ENCODE results near the gene SLC4A2. TPM values are rescaled to one million over a fixed set of nuclear protein-coding genes. Genes with fewer than 3 reads are reported as not detected.

The SLC4A2 gene
- total RNA-seq, 1 donor from 2014 or later = 371 TPM

DNA sequence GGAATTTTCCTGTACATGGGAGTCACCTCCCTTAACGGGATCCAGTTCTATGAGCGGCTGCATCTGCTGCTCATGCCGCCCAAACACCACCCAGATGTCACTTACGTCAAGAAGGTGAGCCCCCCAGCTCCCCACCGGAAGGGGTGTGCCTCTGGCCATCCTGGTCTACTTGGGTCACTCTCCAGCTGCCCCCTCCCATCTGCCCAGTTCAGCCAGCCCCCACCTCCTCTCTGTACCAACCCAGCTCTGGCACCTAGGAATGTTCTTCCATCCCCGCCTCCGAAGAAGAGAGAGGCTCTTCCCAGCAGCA is 16.2 kb downstream of the SLC4A2 start:
- H3K4me1 Mint-ChIP-seq (ENCODE audit: low read depth) = peaks cover 28% of the 10 kb centered on the region
- H3K4me3 Mint-ChIP-seq (ENCODE audit: unreplicated experiment) = no peak overlapping the region
- no peaks in the 10 kb centered on the region for H3K9me3 Mint-ChIP-seq (ENCODE audit: low read depth)
- no peak for DNase-seq (ENCODE audit: low spot score)
- peak overlapping the region; percentile 45 for H3K27ac Mint-ChIP-seq (ENCODE audit: unreplicated experiment)
- peaks cover 18% of the 10 kb centered on the region for H3K36me3 Mint-ChIP-seq (ENCODE audit: low read depth)
- no peak for TF ChIP-seq CTCF (IDR thresholded peaks at IDR 0.05)
- H3K27me3 Mint-ChIP-seq (ENCODE audit: low read depth) = no peaks in the 10 kb centered on the region

- H3K4me1 Mint-ChIP-seq (ENCODE audit: low read depth) = peaks cover 28% of the 10 kb centered on the region
- H3K9me3 Mint-ChIP-seq (ENCODE audit: low read depth) = no peaks in the 10 kb centered on the region
- no peaks in the 10 kb centered on the region for H3K27me3 Mint-ChIP-seq (ENCODE audit: low read depth)
- no peak overlapping the region for H3K4me3 Mint-ChIP-seq (ENCODE audit: unreplicated experiment)
- H3K27ac Mint-ChIP-seq (ENCODE audit: unreplicated experiment) = peak overlapping the region; percentile 32
- TF ChIP-seq CTCF (IDR thresholded peaks at IDR 0.05) = no peak
- no peak for DNase-seq (ENCODE audit: low spot score)
- peaks cover 16% of the 10 kb centered on the region for H3K36me3 Mint-ChIP-seq (ENCODE audit: low read depth)
Observed at GRCh38 chr7:151075978-151076426, 16.6 kb downstream of the SLC4A2 start.

GRCh38 chr7:151076863-151077704 is 17.7 kb downstream of the SLC4A2 start:
- TF ChIP-seq CTCF (IDR thresholded peaks at IDR 0.05) = peak; percentile 66
- Mint-ChIP-seq H3K9me3 (ENCODE audit: low read depth) (no peaks in the 10 kb centered on the region), H3K4me1 (ENCODE audit: low read depth) (peaks cover 36% of the 10 kb centered on the region), H3K27me3 (ENCODE audit: low read depth) (no peaks in the 10 kb centered on the region), H3K36me3 (ENCODE audit: low read depth) (peaks cover 12% of the 10 kb centered on the region), H3K4me3 (ENCODE audit: unreplicated experiment) (no peak overlapping the region), H3K27ac (ENCODE audit: unreplicated experiment) (peak overlapping the region; percentile 76)
- no peak for DNase-seq (ENCODE audit: low spot score)

DNA sequence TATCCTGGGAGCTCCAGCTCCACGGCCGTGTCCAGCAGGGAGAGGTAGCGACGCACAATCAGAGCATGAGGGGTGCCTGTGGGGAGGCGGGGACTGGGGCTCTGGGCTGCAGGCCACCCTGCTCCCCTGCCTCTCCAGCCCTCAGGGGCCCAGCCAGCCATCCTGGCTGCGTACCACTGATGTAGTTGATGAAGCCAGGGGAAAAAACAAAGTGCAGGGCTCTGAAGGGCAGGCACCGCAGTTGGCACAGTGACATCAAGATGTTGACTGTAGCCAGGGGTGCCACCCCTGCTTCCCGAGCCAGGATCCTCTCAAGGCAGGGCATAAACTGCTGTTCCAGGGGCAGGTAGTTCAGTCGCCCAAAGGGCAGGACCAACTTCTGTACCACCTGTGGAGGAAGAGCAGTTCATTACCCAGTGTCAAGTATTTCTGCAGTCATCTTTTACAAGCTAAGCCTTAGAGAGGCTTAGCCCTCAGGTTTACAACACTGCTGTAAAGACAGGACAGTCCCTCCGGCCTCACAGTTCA is 18.4 kb downstream of the SLC4A2 start:
- Mint-ChIP-seq H3K4me3 (ENCODE audit: unreplicated experiment) (no peak overlapping the region), H3K9me3 (ENCODE audit: low read depth) (no peaks in the 10 kb centered on the region), H3K27ac (ENCODE audit: unreplicated experiment) (peak overlapping the region; percentile 97), H3K36me3 (ENCODE audit: low read depth) (peaks cover 10% of the 10 kb centered on the region), H3K4me1 (ENCODE audit: low read depth) (peaks cover 42% of the 10 kb centered on the region), H3K27me3 (ENCODE audit: low read depth) (no peaks in the 10 kb centered on the region)
- DNase-seq (ENCODE audit: low spot score) = no peak
- no peak for TF ChIP-seq CTCF (IDR thresholded peaks at IDR 0.05)

DNA sequence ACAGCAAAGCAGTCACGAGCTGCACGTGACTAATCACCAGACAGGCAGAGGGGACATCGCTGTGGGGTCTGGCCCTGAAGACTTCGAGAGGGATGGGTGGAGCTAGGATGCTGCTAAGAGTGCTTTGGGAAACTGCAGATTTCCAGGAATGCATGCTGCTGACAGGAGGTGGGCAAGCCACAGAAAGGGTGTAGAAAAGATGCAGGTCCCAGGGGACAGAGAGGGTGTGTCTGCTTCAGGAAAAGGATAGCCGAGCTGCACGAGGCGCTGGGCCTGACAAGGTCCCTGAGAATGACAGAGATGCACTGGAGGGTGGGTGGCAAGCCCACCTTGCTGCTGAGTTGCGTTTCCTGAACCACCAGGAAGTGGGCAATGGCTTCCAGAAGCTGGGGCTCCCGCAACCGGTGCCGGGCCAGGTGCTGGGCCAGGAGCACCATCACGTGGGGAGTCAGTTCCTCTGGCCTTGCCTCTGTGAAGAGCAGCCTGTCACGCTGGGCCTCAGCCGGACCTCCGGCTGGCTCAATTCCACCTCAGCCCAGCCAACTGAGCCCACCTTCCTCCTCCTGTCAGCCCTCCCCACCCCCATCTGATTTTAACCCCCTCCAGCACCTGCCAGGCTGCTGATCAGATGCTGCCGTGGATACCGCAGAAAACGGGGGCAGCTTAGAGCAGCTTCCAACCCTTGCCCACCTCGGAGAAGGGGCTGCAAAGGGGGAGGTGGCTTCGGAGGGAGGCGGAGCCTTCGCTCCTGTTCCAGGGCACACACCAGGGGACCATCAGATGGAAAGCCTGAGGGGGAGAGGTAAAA is 19.0 kb downstream of the SLC4A2 start:
- Mint-ChIP-seq H3K9me3 (ENCODE audit: low read depth) (no peaks in the 10 kb centered on the region), H3K4me3 (ENCODE audit: unreplicated experiment) (peak overlapping the region; percentile 87), H3K27ac (ENCODE audit: unreplicated experiment) (peak overlapping the region; percentile 97), H3K4me1 (ENCODE audit: low read depth) (peaks cover 46% of the 10 kb centered on the region), H3K36me3 (ENCODE audit: low read depth) (peaks cover 10% of the 10 kb centered on the region), H3K27me3 (ENCODE audit: low read depth) (no peaks in the 10 kb centered on the region)
- no peak for TF ChIP-seq CTCF (IDR thresholded peaks at IDR 0.05)
- no peak for DNase-seq (ENCODE audit: low spot score)

Measured in chondrocyte (in vitro differentiated cells).